Common myeloid progenitor, CD34-positive (primary cell): ENCODE measurements around the gene ZNF221. TPM values are rescaled to one million over a fixed set of nuclear protein-coding genes. Genes with fewer than 3 reads are reported as not detected.
A peak's percentile ranks its signal among the peaks of the same experiment; 100 is the strongest.

Experiments
- CTCF ChIA-PET: fragments of 350-600 bp; sonication (Branson Sonifier 250); formaldehyde crosslinking; loops from one replicate; lab custom pipeline; 2021; ENCODE audit warnings: antibody characterized with exemption; lab: Charles Lee
- POLR2A ChIA-PET: fragments of 350-600 bp; sonication (Branson Sonifier 250); formaldehyde crosslinking; loops from one replicate; lab custom pipeline; 2021; ENCODE audit warnings: antibody characterized with exemption; lab: Charles Lee
- DNase-seq, 3 donors: peaks; one replicate each; pipeline versions ENCODE4 v3.0.0 to v3.0.0-alpha.2; 2013
- H3K27ac ChIP-seq, 2 experiments: 1 replicate in 1 of 2; 2 replicates in 1 of 2; pipeline ENCODE4 v1.7.0; 2013; ENCODE audit warnings: inconsistent platforms in 2 of 2, low read length in 2 of 2, mild to moderate bottlenecking in 2 of 2, low read depth in 1 of 2, moderate library complexity in 1 of 2; ENCODE audit not compliant: severe bottlenecking in 2 of 2, insufficient read depth in 1 of 2, poor library complexity in 1 of 2
- H3K27me3 ChIP-seq, 5 experiments: replicated peaks in 2 of 5; 1 replicate in 3 of 5; 2 replicates in 2 of 5; pipeline versions ENCODE4 v1.6.1 to v1.7.0; 2013; ENCODE audit warnings: low read length in 4 of 5, mild to moderate bottlenecking in 2 of 5, moderate library complexity in 2 of 5, inconsistent platforms in 1 of 5; ENCODE audit not compliant: insufficient read depth in 5 of 5, control insufficient read depth in 4 of 5
- H3K36me3 ChIP-seq, 4 experiments: 1 replicate in 2 of 4; 2 replicates in 2 of 4; pipeline versions ENCODE4 v1.6.1 to v1.7.0; 2013; ENCODE audit warnings: low read length in 3 of 4, control low read depth in 1 of 4, mild to moderate bottlenecking in 1 of 4; ENCODE audit not compliant: control insufficient read depth in 4 of 4, insufficient read depth in 4 of 4
- H3K4me1 ChIP-seq, 4 experiments: 1 replicate in 3 of 4; 2 replicates in 1 of 4; pipeline versions ENCODE4 v1.6.1 to v1.7.1; 2013; ENCODE audit warnings: low read length in 3 of 4, mild to moderate bottlenecking in 3 of 4, control low read depth in 1 of 4, inconsistent platforms in 1 of 4, moderate library complexity in 1 of 4; ENCODE audit not compliant: control insufficient read depth in 4 of 4, insufficient read depth in 4 of 4; ENCODE audit errors: control extremely low read depth in 1 of 4
- H3K4me3 ChIP-seq, 7 experiments: 1 replicate in 4 of 7; 2 replicates in 3 of 7; pipeline versions ENCODE4 v1.5.1 to v1.7.0; 2013; ENCODE audit warnings: mild to moderate bottlenecking in 7 of 7, low read length in 6 of 7, moderate library complexity in 6 of 7, inconsistent platforms in 2 of 7, low read depth in 2 of 7, control low read depth in 1 of 7; ENCODE audit not compliant: insufficient read depth in 4 of 7, control insufficient read depth in 1 of 7; ENCODE audit errors: extremely low read depth in 1 of 7
- H3K9me3 ChIP-seq, 5 experiments: 1 replicate in 4 of 5; 2 replicates in 1 of 5; pipeline versions ENCODE4 v1.6.1 to v1.7.1; 2013; ENCODE audit warnings: low read length in 4 of 5, mild to moderate bottlenecking in 2 of 5, inconsistent platforms in 1 of 5, low read depth in 1 of 5, moderate library complexity in 1 of 5; ENCODE audit not compliant: control insufficient read depth in 4 of 5, insufficient read depth in 2 of 5; ENCODE audit errors: control extremely low read depth in 1 of 5
- WGBS: methylation state at CpG from one replicate; pipeline ENCODE4 v1.1.5; 2013; ENCODE audit not compliant: insufficient coverage; 5-methylcytosine and 5-hydroxymethylcytosine counted together
- polyA plus RNA-seq: library from polyadenylated mRNA; unstranded; fragments of 120-200 nt; gene quantifications from one replicate; pipeline ENCODE4 v1.2.1, GENCODE V29; 2013

The ZNF221 gene
- polyA plus RNA-seq = 3.8 TPM

DNA sequence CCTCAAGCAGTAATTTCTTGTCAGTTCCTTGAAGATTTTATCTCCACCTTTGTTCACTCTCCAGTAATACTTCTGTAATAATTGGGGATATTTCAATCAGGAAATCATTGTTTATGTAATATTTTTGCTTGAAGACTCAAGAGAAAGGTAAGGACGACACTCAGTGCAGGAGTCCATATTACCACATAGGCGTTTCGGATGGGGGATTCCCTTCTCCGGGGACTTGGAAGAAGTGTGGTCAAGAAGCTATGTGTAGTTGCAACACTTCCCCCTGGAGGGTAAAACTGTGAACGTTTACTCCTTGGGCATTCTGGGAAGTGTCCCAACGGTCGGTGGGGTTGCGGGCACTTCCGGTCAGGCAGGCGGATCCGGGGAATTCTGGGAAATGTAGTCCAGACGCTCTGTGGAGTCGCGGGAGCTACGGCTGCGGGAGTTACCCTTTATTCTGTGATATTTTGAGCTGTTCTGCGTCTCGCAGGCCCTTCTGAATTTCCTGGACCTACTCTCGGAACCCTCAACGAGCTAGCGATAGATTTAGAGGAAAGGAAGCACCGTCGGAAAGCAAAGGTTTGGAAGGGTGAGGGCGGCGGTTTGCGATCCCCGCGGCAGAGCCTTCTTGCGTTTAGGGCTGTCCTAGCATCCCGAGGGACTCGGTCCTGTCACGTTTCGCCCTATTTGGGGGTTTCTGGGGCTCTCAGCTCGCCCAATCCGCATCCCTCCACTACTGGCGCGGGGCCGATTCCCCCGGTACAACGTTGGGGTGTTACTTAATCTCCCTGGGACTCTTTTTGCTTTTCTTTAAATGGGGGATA lies at the start of gene ZNF221:
Gene ZNF221 (plus strand): TSS at position 395 of the 812 bp plus-strand sequence. CDS start 11,499 bp downstream, outside the sequence.
- peak within 1 kb of the TSS; percentile 87 to 96 (median 92) for H3K4me3 ChIP-seq
- peaks cover 0 to 16% (median 6%) of the 10 kb centered on the region in 4 experiments for H3K36me3 ChIP-seq
- DNase-seq = peak; percentile 94 to 96 (median 96)
- under 1% methylated on average over 31 of the region's 40 CpGs for WGBS
- POLR2A ChIA-PET = no interaction called here
- peaks cover 0 to 3% (median 0%) of the 10 kb centered on the region in 5 experiments for H3K27me3 ChIP-seq
- peaks cover 9 to 60% (median 27%) of the 10 kb centered on the region in 5 experiments for H3K9me3 ChIP-seq
- CTCF ChIA-PET = interaction anchor here (0.9 to 1.1 kb wide), 2 partner anchors 16 to 49 kb away, joined by 4 to 5 read pairs; partner anchors contain the start of gene ZNF45
- peak within 1 kb of the TSS; percentile 80 to 81 for H3K27ac ChIP-seq
- H3K4me1 ChIP-seq = peaks cover 0 to 6% (median 0%) of the 10 kb centered on the region in 4 experiments

DNA sequence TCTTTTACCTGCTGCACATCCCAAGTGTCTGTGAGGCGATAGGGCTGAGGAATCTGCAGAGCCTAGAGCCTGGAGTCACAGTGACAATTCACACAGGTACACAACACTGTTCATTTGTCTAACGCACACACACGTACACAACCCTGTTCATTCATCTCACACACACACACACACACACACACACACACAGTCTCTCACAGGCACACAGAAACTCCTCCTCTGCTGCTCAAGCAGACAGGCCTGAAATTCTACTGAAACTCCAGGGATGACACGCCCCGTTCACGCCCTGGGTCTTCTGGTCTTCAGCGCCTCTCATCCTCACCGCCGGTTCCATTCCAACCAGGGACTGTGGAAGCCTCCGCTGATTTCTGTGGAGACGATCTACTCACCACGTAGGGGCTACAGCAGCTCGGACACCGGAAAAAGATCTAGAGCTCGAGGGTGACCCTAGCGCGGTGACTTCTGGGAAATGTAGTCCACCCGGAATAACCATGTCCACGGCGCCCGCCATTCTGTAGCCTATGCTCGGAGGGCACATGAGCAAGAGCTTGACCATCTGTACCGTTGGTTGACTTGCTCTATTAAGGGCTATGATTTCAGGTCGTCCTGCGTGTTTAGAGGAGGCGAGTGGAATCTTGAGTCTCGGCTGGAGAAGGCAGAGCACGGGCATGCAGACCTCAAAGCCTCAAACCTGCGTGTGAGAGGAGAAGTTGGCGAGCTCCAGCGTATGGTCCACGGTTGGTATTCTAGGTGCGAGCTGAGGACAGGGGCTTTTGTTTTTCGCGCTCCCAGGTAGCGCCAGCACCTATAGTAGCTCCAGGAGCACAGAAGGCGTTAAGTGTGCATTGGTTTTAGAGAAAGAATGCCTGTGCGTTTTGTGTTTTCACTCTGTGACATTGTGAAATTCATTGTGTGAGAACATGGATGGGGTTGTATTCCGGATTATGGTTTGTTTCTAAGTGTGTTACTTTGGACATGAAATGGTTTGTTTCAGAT lies 49.3 kb upstream of the ZNF221 start:
- peaks cover 0 to 18% (median 1%) of the 10 kb centered on the region in 4 experiments for H3K36me3 ChIP-seq
- DNase-seq = peak; percentile 61 to 74 (median 67)
- H3K27ac ChIP-seq = no peak overlapping the region
- H3K4me3 ChIP-seq = peak overlapping the region; percentile 69 to 90 (median 83)
- no peaks in the 10 kb centered on the region for H3K27me3 ChIP-seq
- WGBS = 20% methylated on average over 38 of the region's 39 CpGs
- peaks cover 16 to 70% (median 24%) of the 10 kb centered on the region in 5 experiments for H3K9me3 ChIP-seq
- H3K4me1 ChIP-seq = peaks cover 0 to 14% (median 8%) of the 10 kb centered on the region in 4 experiments
- ChIA-PET POLR2A (no interaction called here), CTCF (interaction anchor here (0.7 kb wide), 1 partner anchor 48 kb away, joined by 4 read pairs; no protein-coding TSS in a partner anchor)

DNA sequence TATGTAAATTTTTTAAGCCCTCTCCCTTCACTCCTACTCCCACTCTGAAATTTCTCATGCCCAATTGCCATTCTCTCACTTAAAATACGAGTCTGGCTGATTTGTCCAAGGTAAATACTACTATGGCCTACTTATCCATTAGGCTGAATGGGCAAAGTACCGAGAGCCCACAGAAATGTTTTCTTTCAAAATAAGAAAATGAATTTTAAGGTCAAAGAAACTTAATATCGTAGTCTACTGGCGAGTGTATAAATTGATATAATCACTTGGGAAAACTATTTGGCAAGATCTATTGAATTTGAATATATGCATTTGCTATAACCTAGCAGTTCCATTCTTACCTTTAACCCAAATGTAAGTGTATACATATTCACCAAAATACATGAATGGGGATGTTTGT lies 48.6 kb upstream of the ZNF221 start:
- DNase-seq = no peak
- CTCF ChIA-PET = interaction anchor here (0.7 kb wide), 1 partner anchor 48 kb away, joined by 4 read pairs; no protein-coding TSS in a partner anchor
- Histone ChIP-seq H3K27ac (no peak overlapping the region), H3K27me3 (no peaks in the 10 kb centered on the region), H3K4me1 (peaks cover 0 to 14% (median 8%) of the 10 kb centered on the region in 4 experiments), H3K36me3 (peaks cover 0 to 12% (median 1%) of the 10 kb centered on the region in 4 experiments), H3K9me3 (peaks cover 17 to 71% (median 20%) of the 10 kb centered on the region in 5 experiments), H3K4me3 (peak overlapping the region in 5 of 7 experiments; percentile 74 to 90 (median 83))
- POLR2A ChIA-PET = no interaction called here
- WGBS = 100% methylated on average over 1 of the region's 4 CpGs

DNA sequence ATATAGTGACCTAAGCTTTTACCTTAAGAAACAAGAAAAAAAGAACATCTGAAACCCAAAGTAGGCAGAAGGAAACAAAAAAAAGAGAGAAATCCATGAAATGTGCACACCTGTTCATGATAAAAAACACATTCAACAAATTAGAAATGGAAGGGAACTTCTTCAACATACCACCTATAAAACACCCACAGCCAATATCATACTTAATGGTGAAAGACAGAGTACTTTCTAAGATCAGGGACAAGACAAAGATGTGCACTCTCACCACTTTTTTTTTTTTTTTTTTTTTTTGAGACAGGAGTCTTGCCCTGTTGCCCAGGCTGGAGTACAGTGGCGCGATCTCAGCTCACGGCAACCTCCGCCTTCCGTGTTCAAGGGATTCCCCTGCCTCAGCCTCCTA lies 45.1 kb upstream of the ZNF221 start:
- H3K4me3 ChIP-seq = peak overlapping the region in 1 of 7 experiments; percentile 0
- H3K27me3 ChIP-seq = no peaks in the 10 kb centered on the region
- POLR2A ChIA-PET = no interaction called here
- peaks cover 11 to 73% (median 26%) of the 10 kb centered on the region in 5 experiments for H3K9me3 ChIP-seq
- WGBS = no CpG with 5 or more reads among the region's 5 CpGs
- no peak for DNase-seq
- peaks cover 0 to 13% (median 7%) of the 10 kb centered on the region in 4 experiments for H3K4me1 ChIP-seq
- CTCF ChIA-PET = no interaction called here
- H3K27ac ChIP-seq = no peak overlapping the region
- H3K36me3 ChIP-seq = peaks cover 0 to 2% (median 0%) of the 10 kb centered on the region in 4 experiments

DNA sequence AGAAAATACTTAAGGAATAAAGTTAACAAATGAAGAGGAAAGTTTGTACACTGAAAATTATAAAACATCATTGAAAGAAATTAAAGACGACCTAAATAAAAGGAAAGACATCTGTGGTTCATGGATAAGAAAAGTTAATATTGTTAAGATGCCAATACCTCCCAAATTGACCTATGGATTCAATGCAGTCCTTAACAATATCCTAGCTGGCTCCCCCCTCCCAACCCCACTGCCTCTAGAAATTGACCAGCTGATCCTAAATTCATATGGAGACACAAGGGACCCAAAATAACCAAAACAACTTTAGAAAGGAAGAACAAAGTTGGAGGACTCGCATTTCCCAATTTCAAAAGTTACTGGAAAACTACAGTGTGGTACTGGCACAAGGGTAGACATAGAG lies 44.3 kb upstream of the ZNF221 start:
- no peak overlapping the region for H3K27ac ChIP-seq
- H3K4me3 ChIP-seq = no peak overlapping the region
- H3K4me1 ChIP-seq = peaks cover 0 to 4% (median 1%) of the 10 kb centered on the region in 4 experiments
- POLR2A ChIA-PET = no interaction called here
- H3K9me3 ChIP-seq = peaks cover 14 to 82% (median 28%) of the 10 kb centered on the region in 5 experiments
- H3K36me3 ChIP-seq = peaks cover 0 to 4% (median 0%) of the 10 kb centered on the region in 4 experiments
- no CpG with 5 or more reads among the region's 2 CpGs for WGBS
- no peak for DNase-seq
- CTCF ChIA-PET = interaction anchor here (1.0 kb wide), 1 partner anchor 29 kb away, joined by 3 read pairs; no protein-coding TSS in a partner anchor
- H3K27me3 ChIP-seq = no peaks in the 10 kb centered on the region

DNA sequence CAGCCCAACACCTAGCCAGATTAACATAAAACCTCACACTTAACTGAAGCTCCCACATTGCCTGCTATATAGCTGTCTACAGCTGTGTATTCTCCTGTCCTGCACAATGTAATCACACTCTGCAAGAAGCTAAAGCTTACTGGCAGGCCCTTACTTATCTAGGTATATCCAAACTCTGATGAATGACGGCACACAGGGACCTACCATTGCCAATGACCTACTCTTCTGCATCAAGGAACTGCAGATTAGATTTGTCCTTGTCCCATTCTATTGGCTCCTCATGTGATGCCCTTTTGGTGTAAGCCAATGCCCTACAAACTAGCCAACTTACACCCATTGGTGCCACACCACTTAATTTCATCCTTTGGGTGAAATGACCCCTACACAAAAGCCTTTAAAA lies 42.4 kb upstream of the ZNF221 start:
- H3K36me3 ChIP-seq = peaks cover 5 to 15% (median 8%) of the 10 kb centered on the region in 4 experiments
- H3K27ac ChIP-seq = no peak overlapping the region
- H3K9me3 ChIP-seq = peaks cover 17 to 93% (median 31%) of the 10 kb centered on the region in 5 experiments
- ChIA-PET POLR2A (no interaction called here), CTCF (no interaction called here)
- H3K27me3 ChIP-seq = no peaks in the 10 kb centered on the region
- WGBS = 100% methylated on average over 1 of the region's 1 CpG
- no peaks in the 10 kb centered on the region for H3K4me1 ChIP-seq
- DNase-seq = no peak
- no peak overlapping the region for H3K4me3 ChIP-seq
